ENCODE data around the gene LRRC3C.

- TF ChIP-seq, protein P1, sequence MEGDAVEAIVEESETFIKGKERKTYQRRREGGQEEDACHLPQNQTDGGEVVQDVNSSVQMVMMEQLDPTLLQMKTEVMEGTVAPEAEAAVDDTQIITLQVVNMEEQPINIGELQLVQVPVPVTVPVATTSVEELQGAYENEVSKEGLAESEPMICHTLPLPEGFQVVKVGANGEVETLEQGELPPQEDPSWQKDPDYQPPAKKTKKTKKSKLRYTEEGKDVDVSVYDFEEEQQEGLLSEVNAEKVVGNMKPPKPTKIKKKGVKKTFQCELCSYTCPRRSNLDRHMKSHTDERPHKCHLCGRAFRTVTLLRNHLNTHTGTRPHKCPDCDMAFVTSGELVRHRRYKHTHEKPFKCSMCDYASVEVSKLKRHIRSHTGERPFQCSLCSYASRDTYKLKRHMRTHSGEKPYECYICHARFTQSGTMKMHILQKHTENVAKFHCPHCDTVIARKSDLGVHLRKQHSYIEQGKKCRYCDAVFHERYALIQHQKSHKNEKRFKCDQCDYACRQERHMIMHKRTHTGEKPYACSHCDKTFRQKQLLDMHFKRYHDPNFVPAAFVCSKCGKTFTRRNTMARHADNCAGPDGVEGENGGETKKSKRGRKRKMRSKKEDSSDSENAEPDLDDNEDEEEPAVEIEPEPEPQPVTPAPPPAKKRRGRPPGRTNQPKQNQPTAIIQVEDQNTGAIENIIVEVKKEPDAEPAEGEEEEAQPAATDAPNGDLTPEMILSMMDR (IDR thresholded peaks at IDR 0.05): no peak
- TF ChIP-seq EP300 (IDR thresholded peaks at IDR 0.05) (no peak), POLR2A (IDR thresholded peaks at IDR 0.05) (peak; percentile 21)
Observed at GRCh38 chr17:39953471-39953888, 25.9 kb downstream of the LRRC3C start.
